Measurements from ENCODE around the gene CDC42.

DNA sequence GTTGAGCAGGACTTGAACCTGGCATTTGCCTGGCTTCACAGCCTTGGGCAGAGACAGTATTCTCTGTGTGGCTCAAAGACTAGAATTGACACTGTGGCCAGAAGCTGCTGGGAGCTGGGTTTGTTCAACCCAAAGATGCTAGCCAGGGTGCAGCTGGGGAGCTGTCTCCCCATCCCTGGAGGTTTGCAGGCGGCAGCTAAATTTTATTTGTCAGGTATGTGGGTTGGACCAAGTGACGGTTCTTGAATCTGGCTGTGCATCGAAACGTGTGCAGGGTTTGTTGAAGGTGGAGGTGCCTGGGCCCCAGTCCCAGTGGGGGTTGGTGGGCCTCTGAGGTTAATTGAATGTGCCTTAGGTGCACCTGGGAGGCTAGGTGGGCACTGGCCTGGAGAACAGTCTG lies 78.6 kb downstream of the CDC42 start:
- TF ChIP-seq CTCF (IDR thresholded peaks at IDR 0.05; ENCODE audit: low read depth, low read length) (no peak), EZH2phosphoT487 (IDR thresholded peaks at IDR 0.05; ENCODE audit: low read depth) (no peak)

Measured in OCI-LY3 (cell line).